Measurements from ENCODE around the gene TCEA2. TPM values are rescaled to one million over a fixed set of nuclear protein-coding genes. Genes with fewer than 3 reads are reported as not detected.

The TCEA2 gene
- total and polyA plus RNA-seq, 2 of the 13 experiments (the other 11 are each of a cell fraction or from before 2014, with no cell fraction given) = 28.1 to 33.7 TPM

GRCh38 chr20:64093013-64093503 lies 30.1 kb downstream of the TCEA2 start (continued):
- TF ChIP-seq ARID4A (CRISPR knock-in tag; IDR thresholded peaks at IDR 0.05; ENCODE audit: borderline replicate concordance) = no peak
- no peak for TF ChIP-seq JUNB (CRISPR knock-in tag; IDR thresholded peaks at IDR 0.05; ENCODE audit: borderline replicate concordance)
- no peak for TF ChIP-seq ZNF513 (CRISPR knock-in tag; conservative IDR thresholded peaks at IDR 0.05)
- TF ChIP-seq MED8 (CRISPR knock-in tag; IDR thresholded peaks at IDR 0.05; ENCODE audit: insufficient replicate concordance) = no peak
- TF ChIP-seq ZNF589 (CRISPR knock-in tag; conservative IDR thresholded peaks at IDR 0.05) = no peak
- peak; percentile 38; the same call in 1 of the 2 replicates for TF ChIP-seq ZFP91 (CRISPR knock-in tag; IDR thresholded peaks at IDR 0.05; ENCODE audit: borderline replicate concordance)
- TF ChIP-seq ZNF674 (CRISPR knock-in tag; IDR thresholded peaks at IDR 0.05; ENCODE audit: low read depth) = no peak
- TF ChIP-seq ZNF367 (CRISPR knock-in tag; IDR thresholded peaks at IDR 0.05; ENCODE audit: borderline replicate concordance) = no peak
- TF ChIP-seq HNF4A (CRISPR knock-in tag; IDR thresholded peaks at IDR 0.05) = peak; percentile 17; the same call in 1 of the 2 replicates
- TF ChIP-seq NCOA1 (CRISPR knock-in tag; IDR thresholded peaks at IDR 0.05) = no peak
- TF ChIP-seq, protein P1, sequence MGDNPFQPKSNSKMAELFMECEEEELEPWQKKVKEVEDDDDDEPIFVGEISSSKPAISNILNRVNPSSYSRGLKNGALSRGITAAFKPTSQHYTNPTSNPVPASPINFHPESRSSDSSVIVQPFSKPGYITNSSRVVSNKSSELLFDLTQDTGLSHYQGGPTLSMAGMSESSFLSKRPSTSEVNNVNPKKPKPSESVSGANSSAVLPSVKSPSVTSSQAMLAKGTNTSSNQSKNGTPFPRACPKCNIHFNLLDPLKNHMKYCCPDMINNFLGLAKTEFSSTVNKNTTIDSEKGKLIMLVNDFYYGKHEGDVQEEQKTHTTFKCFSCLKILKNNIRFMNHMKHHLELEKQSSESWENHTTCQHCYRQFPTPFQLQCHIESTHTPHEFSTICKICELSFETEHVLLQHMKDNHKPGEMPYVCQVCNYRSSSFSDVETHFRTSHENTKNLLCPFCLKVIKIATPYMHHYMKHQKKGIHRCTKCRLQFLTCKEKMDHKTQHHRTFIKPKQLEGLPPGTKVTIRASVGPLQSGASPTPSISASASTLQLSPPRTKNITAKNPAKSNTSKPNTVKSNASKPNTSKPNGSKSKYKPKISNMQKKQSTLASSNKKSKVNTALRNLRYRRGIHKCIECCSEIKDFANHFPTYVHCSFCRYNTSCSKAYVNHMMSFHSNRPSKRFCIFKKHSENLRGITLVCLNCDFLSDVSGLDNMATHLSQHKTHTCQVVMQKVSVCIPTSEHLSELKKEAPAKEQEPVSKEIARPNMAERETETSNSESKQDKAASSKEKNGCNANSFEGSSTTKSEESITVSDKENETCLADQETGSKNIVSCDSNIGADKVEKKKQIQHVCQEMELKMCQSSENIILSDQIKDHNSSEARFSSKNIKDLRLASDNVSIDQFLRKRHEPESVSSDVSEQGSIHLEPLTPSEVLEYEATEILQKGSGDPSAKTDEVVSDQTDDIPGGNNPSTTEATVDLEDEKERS (CRISPR knock-in tag; IDR thresholded peaks at IDR 0.05) = no peak
- TF ChIP-seq HOXA3 (CRISPR knock-in tag; IDR thresholded peaks at IDR 0.05) = peak; percentile 34; the same call in 1 of the 2 replicates
- no peak for TF ChIP-seq ZNF883 (CRISPR knock-in tag; IDR thresholded peaks at IDR 0.05; ENCODE audit: not compliant biosample characterization)
- no peak for TF ChIP-seq ELF3 (CRISPR knock-in tag; IDR thresholded peaks at IDR 0.05)
- no peak for TF ChIP-seq ETV6 (CRISPR knock-in tag; conservative IDR thresholded peaks at IDR 0.05)
- peak; percentile 34; the same call in 1 of the 2 replicates for TF ChIP-seq RAD21 (CRISPR knock-in tag; IDR thresholded peaks at IDR 0.05)
- no peak for TF ChIP-seq ZNF816 (CRISPR knock-in tag; IDR thresholded peaks at IDR 0.05; ENCODE audit: borderline replicate concordance)
- TF ChIP-seq KDM4B (CRISPR knock-in tag; IDR thresholded peaks at IDR 0.05) = no peak
- peak; percentile 83 for TF ChIP-seq XRCC5 (optimal IDR thresholded peaks at IDR 0.05; ENCODE audit: low read length)
- no peak for TF ChIP-seq GZF1 (CRISPR knock-in tag; IDR thresholded peaks at IDR 0.05)
